ENCODE results near the gene TTC21A. TPM values are rescaled to one million over a fixed set of nuclear protein-coding genes. Genes with fewer than 3 reads are reported as not detected.

The TTC21A gene
- total and polyA plus RNA-seq, 8 donors, result 3.1 to 31.3 (median 6.1) TPM

GRCh38 chr3:39112113-39112512 lies 4.6 kb downstream of the TTC21A start:
- TF ChIP-seq CTCF (IDR thresholded peaks at IDR 0.05), result no peak
- H3K4me3 ChIP-seq, result no peak overlapping the region
- DNase-seq (no peak), ATAC-seq (no peak), FAIRE-seq (no peak)
- no peaks in the 10 kb centered on the region for H3K9me3 ChIP-seq
- peaks cover 0 to 5% (median 2%) of the 10 kb centered on the region in 3 donors for H3K4me1 ChIP-seq
- no peaks in the 10 kb centered on the region for H3K36me3 ChIP-seq
- intact Hi-C loops (cut with DNase I), result loop anchor here in 1 of 3 donors (10.0 kb wide), 1 partner anchor 73 kb away; no protein-coding TSS in a partner anchor
- no peaks in the 10 kb centered on the region for H3K27me3 ChIP-seq
- WGBS, 2 donors, result 92 to 93% methylated on average over 3 of the region's 3 CpGs
- no peak overlapping the region for H3K27ac ChIP-seq

- ATAC-seq (no peak), FAIRE-seq (no peak)
- intact Hi-C loops (cut with DNase I), result loop anchor here in 1 of 3 donors (10.0 kb wide), 1 partner anchor 72 kb away; no protein-coding TSS in a partner anchor
These were observed 5.1 kb downstream of the TTC21A start for GRCh38 chr3:39112535-39112934.

GRCh38 chr3:39113291-39113690 lies 5.8 kb downstream of the TTC21A start:
- Histone ChIP-seq H3K27ac (no peak overlapping the region), H3K9me3 (no peaks in the 10 kb centered on the region), H3K27me3 (no peaks in the 10 kb centered on the region), H3K36me3 (no peaks in the 10 kb centered on the region), H3K4me3 (no peak overlapping the region), H3K4me1 (peaks cover 0 to 3% (median under 1%) of the 10 kb centered on the region in 3 donors)
- intact Hi-C loops (cut with DNase I), result loop anchor here in 1 of 3 donors (10.0 kb wide), 1 partner anchor 72 kb away; no protein-coding TSS in a partner anchor
- ATAC-seq (no peak), DNase-seq (no peak), FAIRE-seq (no peak)
- WGBS, 2 donors, result 84 to 88% methylated on average over 3 of the region's 3 CpGs
- no peak for TF ChIP-seq CTCF (IDR thresholded peaks at IDR 0.05)

More at GRCh38 chr3:39112535-39112934, 5.1 kb downstream of the TTC21A start:
- Histone ChIP-seq H3K4me3 (no peak overlapping the region), H3K36me3 (no peaks in the 10 kb centered on the region), H3K27me3 (no peaks in the 10 kb centered on the region), H3K4me1 (peaks cover 0 to 5% (median 2%) of the 10 kb centered on the region in 3 donors), H3K9me3 (no peaks in the 10 kb centered on the region), H3K27ac (no peak overlapping the region)
- no peak for TF ChIP-seq CTCF (IDR thresholded peaks at IDR 0.05)
- DNase-seq, result no peak
- 77 to 78% methylated on average over 2 of the region's 2 CpGs for whole genome bisulfite sequencing, 2 donors

- DNase-seq (no peak), FAIRE-seq (no peak), ATAC-seq (no peak)
- Histone ChIP-seq H3K27me3 (no peaks in the 10 kb centered on the region), H3K9me3 (no peaks in the 10 kb centered on the region), H3K4me3 (no peak overlapping the region), H3K36me3 (no peaks in the 10 kb centered on the region), H3K4me1 (no peaks in the 10 kb centered on the region), H3K27ac (no peak overlapping the region)
- intact Hi-C loops (cut with DNase I), result loop anchor here in 1 of 3 donors (10.0 kb wide), 1 partner anchor 70 kb away; no protein-coding TSS in a partner anchor
- WGBS, 2 donors, result 81 to 87% methylated on average over 5 of the region's 5 CpGs
- no peak for TF ChIP-seq CTCF (IDR thresholded peaks at IDR 0.05)
These were observed 7.0 kb downstream of the TTC21A start for GRCh38 chr3:39114456-39114855.

- DNase-seq, result peak in 5 of 6 donors; percentile 49 to 61 (median 58)
- Histone ChIP-seq H3K27ac (no peak overlapping the region), H3K36me3 (no peaks in the 10 kb centered on the region), H3K9me3 (no peaks in the 10 kb centered on the region), H3K27me3 (no peaks in the 10 kb centered on the region), H3K4me3 (no peak overlapping the region), H3K4me1 (no peaks in the 10 kb centered on the region)
- FAIRE-seq, result no peak
- no peak for TF ChIP-seq CTCF (IDR thresholded peaks at IDR 0.05)
- WGBS, 2 donors, result 49 to 58% methylated on average over 3 of the region's 3 CpGs
- intact Hi-C loops (cut with DNase I), result loop anchor here in 1 of 3 donors (10.0 kb wide), 1 partner anchor 69 kb away; no protein-coding TSS in a partner anchor
- peak; percentile 75 to 96 (median 88) for ATAC-seq
These were observed 8.4 kb downstream of the TTC21A start for GRCh38 chr3:39115870-39116269.
